OCI-LY3 (cell line): Measurements from ENCODE around the gene INO80D.

ENCODE experiments used
- CTCF ChIP-seq: fragments of 200-600, 300-600 bp; sonication (generic); IDR thresholded peaks from 2 replicates; pipeline ENCODE4 v1.5.1; 2014; ENCODE audit warnings: antibody characterized with exemption, low read length, low read depth
- EZH2phosphoT487 ChIP-seq: fragments of 200-600 bp; shearing (Covaris generic); IDR thresholded peaks from 2 replicates; pipeline ENCODE4 v1.6.1; 2018; ENCODE audit warnings: antibody characterized with exemption, mixed run types, low read depth

GRCh38 chr2:206075113-206075512, 10.9 kb downstream of the INO80D start:
- TF ChIP-seq CTCF (no peak), EZH2phosphoT487 (no peak)
